Measurements from ENCODE around the gene GMDS. TPM values are rescaled to one million over a fixed set of nuclear protein-coding genes. Genes with fewer than 3 reads are reported as not detected.

Gene GMDS
- total and polyA plus RNA-seq, 2 of the 8 experiments (the other 6 are each of a cell fraction or from before 2014, with no cell fraction given), result 16.8 to 50.0 TPM

GRCh38 chr6:1603708-1604107, 641.7 kb downstream of the GMDS start:
- ChIA-PET CTCF (ENCODE audit: partially characterized antibody) (interaction anchor here (0.6 to 1.3 kb wide), 2 partner anchors 51 to 57 kb away, joined by 3 read pairs; no protein-coding TSS in a partner anchor), POLR2A (ENCODE audit: partially characterized antibody) (no interaction called here)
- Histone ChIP-seq H2BK15ac (ENCODE audit: low read length) (no peak overlapping the region), H3K23ac (ENCODE audit: insufficient read length) (no peak overlapping the region), H4K8ac (ENCODE audit: extremely low read depth, insufficient read depth, low read length) (peak overlapping the region; percentile 74), H3K4me1 (replicated peaks in 1 of 4; ENCODE audit: control insufficient read depth in 3 of 4, insufficient read depth in 4 of 4, low read length in 3 of 4) (peaks cover 14 to 36% (median 17%) of the 10 kb centered on the region in 4 experiments), H3K18ac (ENCODE audit: extremely low read depth, low read length) (no peak overlapping the region), H2AK5ac (ENCODE audit: low read depth, low read length) (no peak overlapping the region), H3K4ac (replicated peaks; ENCODE audit: insufficient read length, low read depth, low read length) (no peak overlapping the region), H2BK20ac (ENCODE audit: low read length) (no peak overlapping the region), H2BK5ac (ENCODE audit: low read depth, low read length) (no peak overlapping the region), H4K20me1 (replicated peaks in 1 of 2; ENCODE audit: control insufficient read depth in 1 of 2, insufficient read depth in 2 of 2, low read length in 2 of 2) (peaks cover 4 to 8% of the 10 kb centered on the region in 2 experiments), H3K36me3 (ENCODE audit: control insufficient read depth in 2 of 4, insufficient read depth in 4 of 4, low read length in 3 of 4) (peaks cover 0 to 9% (median 0%) of the 10 kb centered on the region in 4 experiments; a peak in 1 of 8 replicates), H3K79me2 (ENCODE audit: control insufficient read depth in 1 of 2, insufficient read depth in 2 of 2, low read length in 2 of 2) (no peaks in the 10 kb centered on the region), H3K27ac (ENCODE audit: low read depth, low read length) (no peak overlapping the region), H3K79me1 (ENCODE audit: low read depth, low read length) (no peaks in the 10 kb centered on the region), H3K23me2 (ENCODE audit: low read depth, low read length) (peaks cover 20% of the 10 kb centered on the region; the same call in 1 of the 2 replicates), H4K5ac (ENCODE audit: insufficient read length, low read depth, low read length) (no peak overlapping the region), H2AFZ (ENCODE audit: low read length) (no peak overlapping the region), H4K91ac (replicated peaks; ENCODE audit: insufficient read length, low read length) (no peak overlapping the region), H3K56ac (replicated peaks; ENCODE audit: insufficient read length, low read depth, low read length) (no peak overlapping the region), H3K4me3 (ENCODE audit: extremely low read depth in 1 of 4, insufficient read depth in 2 of 4, low read depth in 3 of 4, low read length in 4 of 4) (peak overlapping the region in 2 of 4 experiments; percentile 38 to 59; a peak in 3 of 8 replicates), H3K9me3 (ENCODE audit: insufficient read depth in 2 of 2, low read depth in 1 of 2, low read length in 1 of 2) (no peaks in the 10 kb centered on the region), H3K14ac (ENCODE audit: insufficient read length) (no peak overlapping the region), H3K4me2 (ENCODE audit: insufficient read depth in 1 of 2, low read depth in 2 of 2, low read length in 2 of 2) (peak overlapping the region; percentile 81 to 93; a peak in 3 of 4 replicates), H3K9ac (replicated peaks in 1 of 4; ENCODE audit: extremely low read depth in 1 of 4, low read depth in 3 of 4, low read length in 3 of 4) (no peak overlapping the region), H2BK12ac (ENCODE audit: low read depth, low read length) (no peak overlapping the region), H2BK120ac (replicated peaks; ENCODE audit: low read depth, low read length) (no peak overlapping the region), H3K27me3 (replicated peaks in 1 of 4; ENCODE audit: control insufficient read depth in 3 of 4, extremely low read depth in 1 of 4, insufficient read depth in 3 of 4, low read length in 3 of 4) (peaks cover 35 to 65% (median 59%) of the 10 kb centered on the region in 4 experiments)
- TF ChIP-seq RAD21 (IDR thresholded peaks at IDR 0.05 in 1 of 2, conservative IDR thresholded peaks at IDR 0.05 in 1 of 2; ENCODE audit: low read depth in 2 of 2, low read length in 2 of 2) (no peak), CEBPB (IDR thresholded peaks at IDR 0.05; ENCODE audit: low read depth, low read length) (no peak)
- DNase-seq (ENCODE audit: low read depth in 1 of 2, low spot score in 2 of 2), result no peak
- 71% methylated on average over 15 of the region's 15 CpGs; no CpG with 5 or more reads in 1 of the 2 experiments for WGBS, 2 experiments (ENCODE audit: extremely low coverage in 1 of 2, insufficient coverage in 1 of 2, insufficient read length in 1 of 2, insufficient replicate concordance in 2 of 2, low coverage in 1 of 2, low lambda C conversion rate in 2 of 2, missing lambda C conversion rate in 1 of 2)
- FAIRE-seq, result no peak
